HepG2 (cell line): ENCODE measurements around the gene AMIGO2. TPM values are rescaled to one million over a fixed set of nuclear protein-coding genes. Genes with fewer than 3 reads are reported as not detected.

Experiments
- ATAC-seq: fragments of 200-7000 bp; cut with Tn5 transposase; 3 replicates; pipeline ENCODE4 v1.9.1; 2020; ENCODE audit warnings: mild to moderate bottlenecking, moderate library complexity
- BruUV-seq: library from RNA; stranded (reverse); fragments of 400-500 nt; replicated peaks from 2 replicates; lab custom pipeline; 2021; lab: Mats Ljungman, UMichigan
- CTCF ChIA-PET: fragments of 300-600 bp; formaldehyde crosslinking; extraction: SDS; loops from one replicate; lab custom pipeline; 2021; ENCODE audit warnings: low total read pairs, inconsistent platforms, low intra/inter-chr PET ratio; lab: Yijun Ruan, JAX
- POLR2A ChIA-PET: fragments of 350-600 bp; sonication (Branson Sonifier 250); formaldehyde crosslinking; loops from one replicate; lab custom pipeline; 2020; ENCODE audit warnings: antibody characterized with exemption, inconsistent platforms; lab: Yijun Ruan, JAX
- DNase-seq: peaks from one replicate; pipeline ENCODE4 v3.0.0-alpha.2; 2015; ENCODE audit warnings: low spot score
- FAIRE-seq: peaks from 3 replicates; lab custom pipeline; 2011; peaks lifted over from hg19 to GRCh38; lab: Jason Lieb, UNC
- H2AFZ ChIP-seq: one replicate; pipeline ENCODE4 v1.6.1; 2011; ENCODE audit warnings: low read length, inconsistent platforms
- H3K27ac ChIP-seq: fragments of 300-600 bp; 3 replicates; pipeline ENCODE4 v1.8.0; 2011; ENCODE audit warnings: mixed run types, mild to moderate bottlenecking, mixed read lengths, low read length, inconsistent platforms; ENCODE audit not compliant: insufficient read depth; ENCODE audit errors: extremely low read length
- H3K27me3 ChIP-seq, 2 experiments: fragments of 200-600 bp in 1 of 2; 2 replicates in 1 of 2; 3 replicates in 1 of 2; pipeline versions ENCODE4 v1.6.0 to v1.8.0; 2011; ENCODE audit warnings: low read length in 2 of 2, mild to moderate bottlenecking in 2 of 2, moderate library complexity in 2 of 2, inconsistent platforms in 1 of 2; ENCODE audit not compliant: insufficient read depth in 2 of 2, control insufficient read depth in 1 of 2
- H3K36me3 ChIP-seq, 2 experiments: fragments of 200-600 bp in 1 of 2; replicated peaks in 1 of 2; 2 replicates in 1 of 2; 3 replicates in 1 of 2; pipeline versions ENCODE4 v1.5.1 to v1.8.0; 2011; ENCODE audit warnings: low read length in 2 of 2, inconsistent platforms in 1 of 2; ENCODE audit not compliant: insufficient read depth in 2 of 2, control insufficient read depth in 1 of 2
- H3K4me1 ChIP-seq: 2 replicates; pipeline ENCODE4 v1.5.1; 2012; ENCODE audit warnings: low read length, inconsistent platforms; ENCODE audit not compliant: insufficient read depth
- H3K4me2 ChIP-seq: 2 replicates; pipeline ENCODE4 v1.6.0; 2011; ENCODE audit warnings: low read depth, low read length, inconsistent platforms
- H3K4me3 ChIP-seq, 3 experiments: fragments of 200-600 bp in 1 of 3; sonication (generic), shearing (Covaris generic) in 1 of 3; replicated peaks in 1 of 3; 2 replicates each; pipeline ENCODE4 v1.5.1; 2011 to 2016; ENCODE audit warnings: low read length in 3 of 3, inconsistent platforms in 2 of 3, low read depth in 2 of 3, mild to moderate bottlenecking in 2 of 3, control low read depth in 1 of 3, mixed read lengths in 1 of 3; ENCODE audit not compliant: insufficient read depth in 1 of 3
- H3K79me2 ChIP-seq: one replicate; pipeline ENCODE4 v1.6.1; 2011; ENCODE audit warnings: low read length, inconsistent platforms; ENCODE audit not compliant: insufficient read depth
- H3K9ac ChIP-seq: 2 replicates; pipeline ENCODE4 v1.6.0; 2011; ENCODE audit warnings: mild to moderate bottlenecking, low read depth, low read length, inconsistent platforms; ENCODE audit not compliant: insufficient read depth
- H3K9me3 ChIP-seq: 2 replicates; pipeline ENCODE4 v1.5.1; 2012; ENCODE audit warnings: mild to moderate bottlenecking, low read length
- H4K20me1 ChIP-seq: 2 replicates; pipeline ENCODE4 v1.6.0; 2011; ENCODE audit warnings: inconsistent platforms, mild to moderate bottlenecking, low read length, moderate library complexity; ENCODE audit not compliant: insufficient read depth
- AGO1 ChIP-seq: fragments of 200-400 bp; formaldehyde crosslinking; IDR thresholded peaks from 2 replicates; pipeline ENCODE4 v1.6.1; 2017; ENCODE audit warnings: mild to moderate bottlenecking, low read depth, low read length, moderate library complexity; ENCODE audit not compliant: poor library complexity, severe bottlenecking
- FOSL2 ChIP-seq: sonication (generic); formaldehyde crosslinking; IDR thresholded peaks from 2 replicates; pipeline ENCODE4 v1.4.0; 2020; ENCODE audit warnings: missing genetic modification reagents
- LCORL ChIP-seq, 2 experiments: fragments of 450-650 bp in 1 of 2; sonication (generic) in 1 of 2; formaldehyde crosslinking in 1 of 2; IDR thresholded peaks; 2 replicates each; pipeline versions ENCODE4 v1.5.0 to v1.6.1; 2017 to 2020; ENCODE audit warnings: antibody characterized with exemption in 1 of 2, missing genetic modification reagents in 1 of 2
- MAFG ChIP-seq: sonication (generic); formaldehyde crosslinking; IDR thresholded peaks from 2 replicates; pipeline ENCODE4 v1.5.1; 2020; ENCODE audit warnings: mild to moderate bottlenecking, missing genetic modification reagents
- MYC ChIP-seq: sonication (generic); formaldehyde crosslinking; IDR thresholded peaks from 2 replicates; pipeline ENCODE4 v1.9.0; 2021; ENCODE audit warnings: missing genetic modification reagents, borderline replicate concordance
- NFYC ChIP-seq: IDR thresholded peaks from 2 replicates; pipeline ENCODE4 v1.6.1; 2016; ENCODE audit warnings: missing genetic modification reagents, missing compliant biosample characterization
- ZFP90 ChIP-seq: sonication (generic); formaldehyde crosslinking; IDR thresholded peaks from 2 replicates; pipeline ENCODE4 v1.8.0; 2022; ENCODE audit warnings: missing genetic modification reagents, mild to moderate bottlenecking, inconsistent platforms, borderline replicate concordance
- ZNF501 ChIP-seq: sonication (generic); formaldehyde crosslinking; IDR thresholded peaks from 2 replicates; pipeline ENCODE4 v1.5.1; 2020; ENCODE audit warnings: mild to moderate bottlenecking, moderate library complexity, missing genetic modification reagents
- ZNF614 ChIP-seq: IDR thresholded peaks from 2 replicates; pipeline ENCODE4 v1.6.1; 2018; ENCODE audit warnings: missing biosample characterization, missing genetic modification reagents, inconsistent platforms, borderline replicate concordance
- ZNF672 ChIP-seq: sonication (generic); formaldehyde crosslinking; IDR thresholded peaks from 2 replicates; pipeline ENCODE4 v1.8.1; 2022; ENCODE audit warnings: missing genetic modification reagents
- WGBS: methylation state at CpG from one replicate; pipeline ENCODE4 v1.1.6; 2017; ENCODE audit warnings: low lambda C conversion rate; 5-methylcytosine and 5-hydroxymethylcytosine counted together
- in situ Hi-C: cut with HindIII; loops from 2 replicates; pipeline ENCODE4 v1.10.0; 2017; ENCODE audit warnings: low pct_unique_long_range_greater_than_20kb; ENCODE audit not compliant: extremely low pct_ligation_motif_present
- intact Hi-C: fragments of 100-400 bp; cut with micrococcal nuclease; formaldehyde crosslinking; loops from one replicate; pipeline ENCODE4 v1.10.0; 2022; ENCODE audit not compliant: unreplicated experiment
- polyA plus RNA-seq, 8 experiments: library from polyadenylated mRNA; depleted of rRNA in 3 of 8; stranded (reverse) in 7 of 8; unstranded in 1 of 8; fragments of >200 nt; fragmentation: Illumina TruSeq in 4 of 8; extraction: Trizol in 4 of 8; gene quantifications; 2 replicates each; pipeline versions ENCODE4 v1.2.1 to v1.2.3, GENCODE V29; 2011 to 2016; ENCODE audit warnings: low read depth in 4 of 8, missing spikeins in 1 of 8, mixed read lengths in 1 of 8; ENCODE audit not compliant: insufficient read depth in 1 of 8
- total RNA-seq, 5 experiments: library from RNA; depleted of rRNA; stranded (reverse); fragments of >200 nt; fragmentation: Illumina TruSeq; extraction: Trizol; gene quantifications; 2 replicates each; pipeline ENCODE4 v1.2.3, GENCODE V29; 2016; ENCODE audit warnings: low read depth in 1 of 5
- TF ChIP-seq, protein P1 (sequence below): sonication (generic); formaldehyde crosslinking; IDR thresholded peaks from 2 replicates; pipeline ENCODE4 v1.9.0; 2021; ENCODE audit warnings: missing genetic modification reagents, mild to moderate bottlenecking, borderline replicate concordance
- TF ChIP-seq, protein P2 (sequence below): sonication (generic); formaldehyde crosslinking; IDR thresholded peaks from 2 replicates; pipeline ENCODE4 v1.4.0; 2020; ENCODE audit warnings: missing genetic modification reagents
- TF ChIP-seq, protein P3 (sequence below): sonication (generic); formaldehyde crosslinking; IDR thresholded peaks from 2 replicates; pipeline ENCODE4 v1.4.0; 2020; ENCODE audit warnings: missing genetic modification reagents

Gene AMIGO2
- total and polyA plus RNA-seq, 2 of the 13 experiments (the other 11 are each of a cell fraction or from before 2014, with no cell fraction given): not detected

DNA sequence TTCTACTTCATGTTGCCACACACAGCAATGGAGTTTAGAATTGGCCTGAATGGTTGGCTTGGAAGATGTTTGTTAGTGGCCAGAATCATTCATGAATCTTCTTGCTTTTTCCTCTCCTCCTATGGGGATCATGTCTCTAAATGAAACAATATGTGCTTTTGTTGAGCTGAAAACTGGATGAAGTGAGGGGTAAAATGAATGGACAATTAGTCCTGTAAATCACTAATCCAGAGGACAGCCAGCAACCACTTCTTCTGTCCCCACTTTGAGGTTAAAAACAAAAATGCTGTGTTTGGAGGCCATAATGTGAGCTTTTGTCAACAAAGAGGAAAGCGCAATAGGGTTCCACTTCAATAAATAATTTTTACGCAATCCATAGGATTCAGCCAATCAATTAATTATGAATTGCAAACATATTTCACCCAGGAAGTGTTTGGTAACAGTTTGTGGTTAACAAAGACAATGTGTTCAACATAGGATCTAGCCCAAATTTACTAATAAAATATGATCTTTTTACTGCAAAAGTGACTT, 30.3 kb upstream of the AMIGO2 start:
- FAIRE-seq (no peak), ATAC-seq (no peak), DNase-seq (no peak)
- Histone ChIP-seq H3K9me3 (no peaks in the 10 kb centered on the region), H2AFZ (no peak overlapping the region), H3K4me1 (no peaks in the 10 kb centered on the region), H3K9ac (no peak overlapping the region), H3K27ac (no peak overlapping the region), H3K4me3 (no peak overlapping the region), H3K36me3 (no peaks in the 10 kb centered on the region), H4K20me1 (no peaks in the 10 kb centered on the region), H3K79me2 (no peaks in the 10 kb centered on the region), H3K27me3 (peaks cover 0 to 15% of the 10 kb centered on the region in 2 experiments; a peak in 3 of 5 replicates), H3K4me2 (no peak overlapping the region)
- intact Hi-C loops (no loop called here), in situ Hi-C loops (no loop called here)
- WGBS: 4% methylated on average over 2 of the region's 2 CpGs
- no peak for TF ChIP-seq ZNF672
- no peak for TF ChIP-seq AGO1
- no peak for TF ChIP-seq ZFP90 (CRISPR knock-in tag)
- TF ChIP-seq ZNF501 (CRISPR knock-in tag): no peak
- TF ChIP-seq, protein P1, sequence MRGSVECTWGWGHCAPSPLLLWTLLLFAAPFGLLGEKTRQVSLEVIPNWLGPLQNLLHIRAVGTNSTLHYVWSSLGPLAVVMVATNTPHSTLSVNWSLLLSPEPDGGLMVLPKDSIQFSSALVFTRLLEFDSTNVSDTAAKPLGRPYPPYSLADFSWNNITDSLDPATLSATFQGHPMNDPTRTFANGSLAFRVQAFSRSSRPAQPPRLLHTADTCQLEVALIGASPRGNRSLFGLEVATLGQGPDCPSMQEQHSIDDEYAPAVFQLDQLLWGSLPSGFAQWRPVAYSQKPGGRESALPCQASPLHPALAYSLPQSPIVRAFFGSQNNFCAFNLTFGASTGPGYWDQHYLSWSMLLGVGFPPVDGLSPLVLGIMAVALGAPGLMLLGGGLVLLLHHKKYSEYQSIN (CRISPR knock-in tag): no peak
- TF ChIP-seq, protein P2, sequence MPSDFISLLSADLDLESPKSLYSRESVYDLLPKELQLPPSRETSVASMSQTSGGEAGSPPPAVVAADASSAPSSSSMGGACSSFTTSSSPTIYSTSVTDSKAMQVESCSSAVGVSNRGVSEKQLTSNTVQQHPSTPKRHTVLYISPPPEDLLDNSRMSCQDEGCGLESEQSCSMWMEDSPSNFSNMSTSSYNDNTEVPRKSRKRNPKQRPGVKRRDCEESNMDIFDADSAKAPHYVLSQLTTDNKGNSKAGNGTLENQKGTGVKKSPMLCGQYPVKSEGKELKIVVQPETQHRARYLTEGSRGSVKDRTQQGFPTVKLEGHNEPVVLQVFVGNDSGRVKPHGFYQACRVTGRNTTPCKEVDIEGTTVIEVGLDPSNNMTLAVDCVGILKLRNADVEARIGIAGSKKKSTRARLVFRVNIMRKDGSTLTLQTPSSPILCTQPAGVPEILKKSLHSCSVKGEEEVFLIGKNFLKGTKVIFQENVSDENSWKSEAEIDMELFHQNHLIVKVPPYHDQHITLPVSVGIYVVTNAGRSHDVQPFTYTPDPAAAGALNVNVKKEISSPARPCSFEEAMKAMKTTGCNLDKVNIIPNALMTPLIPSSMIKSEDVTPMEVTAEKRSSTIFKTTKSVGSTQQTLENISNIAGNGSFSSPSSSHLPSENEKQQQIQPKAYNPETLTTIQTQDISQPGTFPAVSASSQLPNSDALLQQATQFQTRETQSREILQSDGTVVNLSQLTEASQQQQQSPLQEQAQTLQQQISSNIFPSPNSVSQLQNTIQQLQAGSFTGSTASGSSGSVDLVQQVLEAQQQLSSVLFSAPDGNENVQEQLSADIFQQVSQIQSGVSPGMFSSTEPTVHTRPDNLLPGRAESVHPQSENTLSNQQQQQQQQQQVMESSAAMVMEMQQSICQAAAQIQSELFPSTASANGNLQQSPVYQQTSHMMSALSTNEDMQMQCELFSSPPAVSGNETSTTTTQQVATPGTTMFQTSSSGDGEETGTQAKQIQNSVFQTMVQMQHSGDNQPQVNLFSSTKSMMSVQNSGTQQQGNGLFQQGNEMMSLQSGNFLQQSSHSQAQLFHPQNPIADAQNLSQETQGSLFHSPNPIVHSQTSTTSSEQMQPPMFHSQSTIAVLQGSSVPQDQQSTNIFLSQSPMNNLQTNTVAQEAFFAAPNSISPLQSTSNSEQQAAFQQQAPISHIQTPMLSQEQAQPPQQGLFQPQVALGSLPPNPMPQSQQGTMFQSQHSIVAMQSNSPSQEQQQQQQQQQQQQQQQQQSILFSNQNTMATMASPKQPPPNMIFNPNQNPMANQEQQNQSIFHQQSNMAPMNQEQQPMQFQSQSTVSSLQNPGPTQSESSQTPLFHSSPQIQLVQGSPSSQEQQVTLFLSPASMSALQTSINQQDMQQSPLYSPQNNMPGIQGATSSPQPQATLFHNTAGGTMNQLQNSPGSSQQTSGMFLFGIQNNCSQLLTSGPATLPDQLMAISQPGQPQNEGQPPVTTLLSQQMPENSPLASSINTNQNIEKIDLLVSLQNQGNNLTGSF (CRISPR knock-in tag): no peak
- TF ChIP-seq MYC (CRISPR knock-in tag): no peak
- no peak for TF ChIP-seq NFYC (CRISPR knock-in tag)
- TF ChIP-seq LCORL (IDR thresholded peaks at IDR 0.05): no peak
- no peak for TF ChIP-seq LCORL (CRISPR knock-in tag; IDR thresholded peaks at IDR 0.05)
- TF ChIP-seq MAFG (CRISPR knock-in tag): no peak
- no peak for TF ChIP-seq ZNF614 (CRISPR knock-in tag)
- TF ChIP-seq, protein P3, sequence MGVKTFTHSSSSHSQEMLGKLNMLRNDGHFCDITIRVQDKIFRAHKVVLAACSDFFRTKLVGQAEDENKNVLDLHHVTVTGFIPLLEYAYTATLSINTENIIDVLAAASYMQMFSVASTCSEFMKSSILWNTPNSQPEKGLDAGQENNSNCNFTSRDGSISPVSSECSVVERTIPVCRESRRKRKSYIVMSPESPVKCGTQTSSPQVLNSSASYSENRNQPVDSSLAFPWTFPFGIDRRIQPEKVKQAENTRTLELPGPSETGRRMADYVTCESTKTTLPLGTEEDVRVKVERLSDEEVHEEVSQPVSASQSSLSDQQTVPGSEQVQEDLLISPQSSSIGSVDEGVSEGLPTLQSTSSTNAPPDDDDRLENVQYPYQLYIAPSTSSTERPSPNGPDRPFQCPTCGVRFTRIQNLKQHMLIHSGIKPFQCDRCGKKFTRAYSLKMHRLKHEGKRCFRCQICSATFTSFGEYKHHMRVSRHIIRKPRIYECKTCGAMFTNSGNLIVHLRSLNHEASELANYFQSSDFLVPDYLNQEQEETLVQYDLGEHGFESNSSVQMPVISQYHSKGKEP (CRISPR knock-in tag): no peak
- no peak for TF ChIP-seq FOSL2 (CRISPR knock-in tag)
- BruUV-seq: no TSS peak
- ChIA-PET CTCF (no interaction called here), POLR2A (no interaction called here)
